Thyroid gland (tissue), 4 donors: ENCODE results near the gene F13A1.

ENCODE experiments used
- POLR2A ChIP-seq, 2 donors: fragments of 450-650 bp; IDR thresholded peaks; one replicate each; pipeline ENCODE4 v1.6.1; 2017; ENCODE audit warnings: antibody characterized with exemption in 2 of 2, mild to moderate bottlenecking in 2 of 2, moderate library complexity in 1 of 2
- TF ChIP-seq, protein P1 (sequence below), 6 experiments: fragments of 200-600 bp in 3 of 6; fragments of 450-650 bp in 3 of 6; sonication (generic) in 3 of 6; IDR thresholded peaks; one replicate each; pipeline ENCODE4 v1.5.1; 2016 to 2019; ENCODE audit warnings: antibody characterized with exemption in 6 of 6, mild to moderate bottlenecking in 2 of 6, inconsistent platforms in 1 of 6, moderate library complexity in 1 of 6

DNA sequence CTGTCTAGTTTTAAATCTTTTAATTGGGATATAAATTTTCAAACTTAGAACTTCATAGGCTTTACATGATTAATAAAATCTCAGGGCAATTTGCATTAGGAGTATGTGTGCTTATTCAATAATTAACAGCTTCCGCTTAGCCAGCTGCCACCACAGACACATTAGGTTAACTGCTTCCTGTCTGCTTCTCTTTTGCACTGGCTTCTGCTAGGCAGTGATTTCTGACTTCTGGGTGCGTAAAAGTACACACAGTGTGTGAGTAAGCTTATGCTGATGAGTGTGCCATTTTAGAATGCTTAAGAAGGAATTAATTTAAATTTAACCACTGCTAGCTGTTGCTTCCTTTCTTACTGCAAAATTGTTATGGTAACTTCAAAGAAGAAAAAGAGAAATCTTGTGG, 73.9 kb downstream of the F13A1 start:
- TF ChIP-seq, protein P1, sequence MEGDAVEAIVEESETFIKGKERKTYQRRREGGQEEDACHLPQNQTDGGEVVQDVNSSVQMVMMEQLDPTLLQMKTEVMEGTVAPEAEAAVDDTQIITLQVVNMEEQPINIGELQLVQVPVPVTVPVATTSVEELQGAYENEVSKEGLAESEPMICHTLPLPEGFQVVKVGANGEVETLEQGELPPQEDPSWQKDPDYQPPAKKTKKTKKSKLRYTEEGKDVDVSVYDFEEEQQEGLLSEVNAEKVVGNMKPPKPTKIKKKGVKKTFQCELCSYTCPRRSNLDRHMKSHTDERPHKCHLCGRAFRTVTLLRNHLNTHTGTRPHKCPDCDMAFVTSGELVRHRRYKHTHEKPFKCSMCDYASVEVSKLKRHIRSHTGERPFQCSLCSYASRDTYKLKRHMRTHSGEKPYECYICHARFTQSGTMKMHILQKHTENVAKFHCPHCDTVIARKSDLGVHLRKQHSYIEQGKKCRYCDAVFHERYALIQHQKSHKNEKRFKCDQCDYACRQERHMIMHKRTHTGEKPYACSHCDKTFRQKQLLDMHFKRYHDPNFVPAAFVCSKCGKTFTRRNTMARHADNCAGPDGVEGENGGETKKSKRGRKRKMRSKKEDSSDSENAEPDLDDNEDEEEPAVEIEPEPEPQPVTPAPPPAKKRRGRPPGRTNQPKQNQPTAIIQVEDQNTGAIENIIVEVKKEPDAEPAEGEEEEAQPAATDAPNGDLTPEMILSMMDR (IDR thresholded peaks at IDR 0.05), result no peak
- TF ChIP-seq POLR2A (IDR thresholded peaks at IDR 0.05), result no peak
